ENCODE data around the gene DNPH1.

Gene DNPH1, protein sequence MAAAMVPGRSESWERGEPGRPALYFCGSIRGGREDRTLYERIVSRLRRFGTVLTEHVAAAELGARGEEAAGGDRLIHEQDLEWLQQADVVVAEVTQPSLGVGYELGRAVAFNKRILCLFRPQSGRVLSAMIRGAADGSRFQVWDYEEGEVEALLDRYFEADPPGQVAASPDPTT

DNA sequence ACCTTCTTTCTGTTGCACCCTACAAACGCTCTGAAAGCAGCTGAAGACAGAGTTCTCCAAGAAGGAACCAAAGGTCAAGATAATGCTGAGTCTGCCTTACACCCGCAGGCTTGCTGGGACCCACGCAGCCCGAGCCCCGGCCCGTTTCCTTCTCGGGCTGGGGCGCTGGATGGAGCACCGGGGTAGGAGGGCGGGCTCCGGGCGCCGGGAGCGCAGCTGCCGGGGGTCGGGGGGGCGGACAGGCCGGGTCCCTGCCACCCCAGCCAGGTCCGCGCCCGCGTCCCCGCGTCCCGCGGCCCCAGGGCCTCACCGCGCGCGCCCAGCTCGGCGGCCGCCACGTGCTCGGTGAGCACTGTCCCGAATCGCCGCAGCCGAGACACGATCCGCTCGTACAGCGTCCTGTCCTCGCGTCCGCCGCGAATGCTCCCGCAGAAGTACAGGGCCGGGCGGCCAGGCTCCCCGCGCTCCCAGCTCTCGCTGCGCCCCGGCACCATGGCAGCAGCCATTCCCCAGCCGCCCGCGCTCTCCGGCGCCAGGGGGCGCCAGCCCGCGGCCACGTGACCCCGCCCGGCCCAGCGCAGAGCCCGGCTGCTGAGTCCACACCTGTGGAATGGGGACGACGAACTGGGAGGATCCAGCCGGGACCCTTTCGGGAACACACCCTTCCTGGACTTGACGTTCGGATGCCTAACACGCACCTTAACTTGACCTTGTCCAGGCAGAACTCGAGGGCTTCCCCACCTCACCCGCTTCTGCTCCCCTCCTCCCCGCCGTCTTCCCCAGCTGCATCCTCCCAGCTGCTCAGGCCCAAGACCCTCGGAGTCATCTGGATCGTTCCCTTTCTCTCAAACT, at the start of gene DNPH1:
TSS of gene DNPH1 (minus strand) at position 531 of the 852 bp plus-strand sequence. CDS start at position 506, 25 bp downstream.
- peak; percentile 76 for DNase-seq

DNA sequence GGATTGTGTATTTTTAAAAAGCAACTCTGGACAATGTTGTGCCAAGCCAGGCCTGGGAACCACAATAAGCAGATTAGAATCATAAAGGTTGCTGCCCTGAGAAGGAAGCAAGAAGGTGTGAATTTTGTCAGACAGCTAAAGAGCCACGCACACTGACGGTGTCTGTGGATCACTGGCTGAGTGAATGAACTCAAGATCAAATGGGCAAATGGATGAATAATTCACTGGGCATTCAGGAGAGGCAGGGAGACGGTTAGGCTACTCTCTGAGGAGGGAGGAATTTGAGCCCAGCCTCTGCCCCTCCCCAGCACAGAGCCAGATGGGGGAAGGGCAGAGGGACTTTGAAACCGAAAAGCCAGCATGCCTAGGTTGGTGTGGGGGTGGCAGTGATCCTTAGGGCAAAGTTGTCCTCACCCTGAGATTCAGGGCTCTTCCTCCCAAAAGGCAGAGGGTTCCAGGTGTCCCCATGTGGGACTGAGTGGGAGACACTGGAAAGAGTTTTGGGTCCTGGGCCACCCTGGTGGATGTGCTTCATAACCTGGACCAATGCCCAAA, 49.3 kb upstream of the DNPH1 start:
- DNase-seq, result no peak

DNA sequence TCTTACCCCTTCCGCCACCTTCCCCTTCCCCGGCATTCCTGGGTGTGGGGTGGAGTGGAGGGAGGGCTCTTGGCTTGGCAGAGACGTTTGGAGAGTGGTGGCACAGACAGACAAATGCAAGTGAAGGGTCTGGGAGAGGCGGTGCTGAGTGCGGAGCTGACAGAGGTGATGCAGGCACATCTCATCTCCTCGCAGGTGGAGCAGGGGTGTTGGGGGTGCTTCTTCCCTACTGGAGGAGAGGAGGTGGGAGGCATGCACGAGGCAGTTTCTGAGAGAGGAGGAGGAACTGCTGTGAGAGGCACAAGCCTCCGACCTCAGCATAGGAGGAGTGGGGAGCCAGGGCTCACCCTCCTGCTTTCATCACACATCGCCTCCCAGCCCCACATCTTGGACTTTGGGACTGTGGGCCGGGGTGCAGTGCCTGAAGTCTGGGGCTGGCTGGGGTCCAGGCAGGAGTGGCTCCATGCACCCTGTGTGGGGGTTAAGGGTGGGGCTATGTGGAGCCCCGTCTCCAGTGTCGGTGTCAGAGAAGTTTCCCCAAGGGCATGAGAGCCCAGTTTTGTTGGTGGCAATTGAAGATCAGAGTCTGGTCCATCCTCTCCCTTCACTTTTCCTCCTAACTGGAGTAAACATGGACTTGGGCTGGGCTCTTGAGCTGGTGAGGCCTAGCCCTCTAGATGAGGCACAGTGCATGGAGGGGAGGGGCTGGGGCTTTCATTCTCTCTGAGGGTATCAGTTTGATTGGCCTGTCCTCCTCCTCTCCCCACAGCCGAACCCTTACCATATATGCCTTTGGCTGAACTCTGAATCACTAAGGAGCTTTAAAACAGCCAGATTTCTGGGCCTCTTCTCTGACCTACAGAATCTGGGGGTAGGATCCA, 48.6 kb upstream of the DNPH1 start:
- no peak for DNase-seq

DNA sequence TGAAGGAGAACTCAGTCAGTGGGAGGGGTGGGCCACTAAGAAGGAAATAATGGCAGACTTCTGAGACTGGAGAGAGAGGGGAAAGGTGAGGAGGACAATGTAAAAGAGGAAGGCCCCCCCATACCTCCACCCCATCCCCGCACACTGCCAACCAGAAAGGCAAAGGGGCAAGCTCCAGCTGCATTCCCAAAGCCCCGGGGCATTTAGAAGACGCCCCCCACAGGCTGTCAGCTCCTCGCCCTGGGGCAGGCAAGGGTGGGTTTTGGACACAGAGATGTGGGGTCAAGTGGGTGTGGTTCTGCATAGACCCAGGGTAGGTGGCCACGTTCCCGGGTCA, 48.0 kb upstream of the DNPH1 start:
- DNase-seq, result no peak

DNA sequence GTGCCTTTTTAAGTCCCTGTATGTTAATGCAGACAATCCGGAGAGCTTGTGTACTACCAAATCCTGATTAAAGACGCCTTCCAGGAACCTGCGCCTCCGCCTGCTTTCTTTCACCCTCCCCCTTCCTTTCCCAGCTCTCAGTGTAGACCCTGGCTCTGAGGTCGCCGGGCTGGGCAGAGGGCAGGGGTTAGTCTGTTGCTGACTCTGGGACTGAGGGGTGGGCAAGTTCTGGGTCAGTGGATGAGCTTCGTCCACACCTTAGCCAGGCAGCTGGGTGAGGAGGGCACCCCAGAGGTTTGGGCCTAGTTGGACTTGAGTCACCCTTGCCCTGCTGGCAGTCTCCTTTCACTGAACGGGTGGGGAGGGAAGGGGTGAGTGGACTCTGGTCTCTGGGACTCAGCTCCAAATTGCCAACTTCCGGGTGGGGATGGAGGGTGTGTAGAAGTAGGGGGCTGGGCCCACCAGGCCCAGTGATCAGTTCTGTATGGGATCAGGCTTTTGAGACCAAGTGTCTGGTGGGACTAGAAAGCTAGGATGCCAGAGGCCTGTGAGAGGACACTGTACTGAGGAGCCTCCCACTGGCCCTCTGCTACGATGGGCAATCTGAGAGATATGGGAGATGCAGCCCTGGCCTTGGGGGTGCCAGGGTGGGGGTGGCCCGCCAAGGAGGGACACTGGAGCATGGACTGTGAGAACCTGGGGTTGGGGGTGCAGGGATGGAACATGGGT, 47.5 kb upstream of the DNPH1 start:
- DNase-seq, result no peak

DNA sequence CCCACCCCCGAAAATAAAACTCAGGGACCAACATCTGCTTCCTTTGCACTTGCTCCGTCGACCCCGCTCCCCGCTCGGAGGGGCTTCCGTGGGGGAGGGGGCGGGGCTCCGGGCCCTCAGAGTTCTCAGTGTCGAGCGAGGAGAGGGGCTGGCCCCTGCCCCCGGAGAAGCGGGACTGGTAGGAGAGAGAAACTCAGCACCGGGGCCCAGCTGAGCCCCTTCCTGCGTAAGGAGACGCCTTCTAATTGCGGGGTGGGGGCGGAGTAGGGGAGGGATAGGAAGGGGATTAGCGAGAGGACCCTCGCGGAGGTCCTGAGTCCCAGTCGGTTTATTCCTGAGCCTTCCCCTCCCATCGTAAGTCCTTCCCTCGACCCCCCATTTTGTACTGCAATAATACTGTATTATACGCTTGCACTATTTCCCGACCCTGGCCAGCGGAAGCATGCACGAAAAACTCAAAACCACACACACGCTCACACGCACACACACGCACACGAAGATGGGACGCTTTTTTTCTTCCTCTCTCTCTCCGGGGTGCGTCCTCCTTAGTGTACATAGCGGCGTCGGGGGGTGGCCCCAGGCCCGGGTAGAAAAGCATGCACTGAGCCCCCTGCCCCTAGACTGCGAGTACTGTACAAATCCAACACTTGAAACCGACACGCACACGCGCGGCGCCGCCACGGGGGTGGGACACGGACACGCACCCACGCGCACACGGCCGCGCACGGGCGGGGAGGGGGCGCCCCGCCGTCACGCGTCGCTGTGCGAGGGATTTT, 46.7 kb upstream of the DNPH1 start:
- DNase-seq, result peak; percentile 42

DNA sequence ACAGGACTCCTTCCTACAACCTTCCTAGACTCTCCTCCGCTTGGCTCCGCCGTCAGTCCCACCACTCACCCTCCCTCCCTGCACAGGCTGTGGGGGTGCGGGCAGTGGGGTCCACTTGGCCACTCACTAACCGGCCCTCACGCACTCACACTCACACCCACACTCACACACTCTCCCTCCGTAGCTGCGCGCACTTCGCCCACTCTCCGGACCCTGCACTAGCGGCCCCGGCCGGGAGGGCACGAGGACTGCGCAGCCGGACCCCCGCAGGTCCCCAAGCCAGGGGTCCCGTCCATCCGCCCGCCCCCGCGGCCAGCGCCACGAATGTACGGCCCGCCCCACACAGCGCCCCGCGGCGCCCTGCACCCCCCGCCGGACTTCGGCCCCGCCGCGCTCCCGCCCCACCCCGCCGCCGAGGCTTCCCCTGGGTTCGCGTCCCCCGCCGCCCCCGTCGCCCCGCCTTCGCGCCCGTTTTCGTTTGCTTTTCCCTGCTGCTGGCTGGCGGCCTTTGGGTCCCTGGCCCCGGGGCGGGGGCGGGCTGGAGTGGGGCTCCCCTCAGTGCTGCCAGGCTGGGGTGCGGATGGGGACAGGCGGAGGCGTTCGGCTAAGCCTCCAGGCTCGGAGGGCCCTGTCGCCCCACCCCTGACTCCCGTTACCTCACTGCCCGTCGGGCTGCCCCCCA, 45.8 kb upstream of the DNPH1 start:
- DNase-seq, result peak; percentile 11

DNA sequence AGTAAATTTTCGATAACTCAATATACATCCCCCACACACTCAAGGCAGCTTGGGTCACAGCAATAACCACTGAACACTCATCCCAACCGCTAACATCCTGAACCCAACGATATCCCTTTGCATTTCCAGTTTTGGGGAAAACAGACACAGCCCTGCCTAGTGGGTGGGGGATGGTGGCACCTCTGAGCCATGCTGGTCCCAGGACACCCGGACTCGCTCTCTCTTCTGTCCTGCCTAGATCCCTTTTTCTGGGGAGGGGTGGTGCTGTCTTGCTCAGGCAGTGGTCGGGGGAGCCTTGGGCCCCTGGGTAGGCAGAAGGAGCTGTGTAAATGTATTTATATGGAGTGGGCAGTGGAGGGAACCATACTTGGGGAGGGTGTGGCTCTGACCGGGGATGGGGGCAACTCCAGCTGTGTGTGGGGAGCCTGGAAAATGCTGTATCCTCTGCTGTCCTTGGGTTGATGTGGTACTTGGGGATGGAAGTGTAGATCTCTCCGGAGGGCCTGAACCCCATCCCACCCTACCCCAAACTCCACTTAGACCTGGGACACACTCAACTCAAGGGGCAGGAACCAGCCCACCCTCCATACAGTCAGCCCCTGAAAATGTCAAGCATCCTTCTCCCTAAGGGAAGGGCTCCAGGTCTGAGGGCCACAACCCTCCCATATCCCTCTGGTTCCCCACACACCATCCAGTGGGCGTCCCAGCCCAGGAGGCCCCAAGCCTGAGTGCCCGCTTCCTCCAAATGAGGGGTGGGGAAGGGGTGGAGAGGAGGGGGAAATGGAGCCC, 45.0 kb upstream of the DNPH1 start:
- no peak for DNase-seq

DNA sequence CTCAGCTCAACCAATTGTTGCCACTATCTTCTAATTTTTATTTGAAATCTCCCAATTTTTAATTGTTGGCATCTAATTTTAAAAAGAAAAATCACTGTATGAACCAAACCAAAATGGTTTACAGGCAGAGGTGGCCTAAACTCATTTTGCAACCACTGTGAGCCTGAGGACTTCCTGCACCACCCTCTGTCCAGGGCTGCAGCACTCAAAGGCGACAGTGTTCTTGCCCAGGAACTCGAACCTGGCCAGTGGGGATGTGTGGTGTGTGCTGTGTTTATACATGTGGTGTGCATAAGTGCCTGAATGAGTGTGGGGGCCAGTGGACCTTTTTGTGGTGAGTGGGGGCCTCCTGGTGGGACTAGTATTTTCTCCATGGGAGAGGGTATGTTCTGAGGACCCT, 44.4 kb upstream of the DNPH1 start:
- DNase-seq, result no peak

DNA sequence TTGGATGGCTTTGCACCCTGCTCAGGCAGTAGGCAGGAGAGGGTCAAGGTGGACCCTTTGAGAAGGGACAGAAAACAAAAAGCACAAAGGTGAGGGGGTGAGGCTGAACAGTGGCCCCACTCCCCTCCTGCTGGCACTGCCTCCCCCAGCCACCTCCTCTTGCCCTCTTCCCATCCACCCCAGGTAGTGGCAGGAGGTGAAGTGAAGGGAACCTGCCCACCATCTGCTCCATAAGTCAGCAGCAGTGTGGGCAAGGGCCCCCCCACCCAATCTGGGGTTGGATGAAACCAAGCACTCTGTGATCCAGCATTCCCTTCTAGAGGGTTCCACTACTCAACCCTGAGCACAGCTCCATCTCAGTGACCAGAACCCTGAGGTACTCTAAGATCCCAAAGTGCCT, 42.7 kb upstream of the DNPH1 start:
- DNase-seq, result no peak

DNA sequence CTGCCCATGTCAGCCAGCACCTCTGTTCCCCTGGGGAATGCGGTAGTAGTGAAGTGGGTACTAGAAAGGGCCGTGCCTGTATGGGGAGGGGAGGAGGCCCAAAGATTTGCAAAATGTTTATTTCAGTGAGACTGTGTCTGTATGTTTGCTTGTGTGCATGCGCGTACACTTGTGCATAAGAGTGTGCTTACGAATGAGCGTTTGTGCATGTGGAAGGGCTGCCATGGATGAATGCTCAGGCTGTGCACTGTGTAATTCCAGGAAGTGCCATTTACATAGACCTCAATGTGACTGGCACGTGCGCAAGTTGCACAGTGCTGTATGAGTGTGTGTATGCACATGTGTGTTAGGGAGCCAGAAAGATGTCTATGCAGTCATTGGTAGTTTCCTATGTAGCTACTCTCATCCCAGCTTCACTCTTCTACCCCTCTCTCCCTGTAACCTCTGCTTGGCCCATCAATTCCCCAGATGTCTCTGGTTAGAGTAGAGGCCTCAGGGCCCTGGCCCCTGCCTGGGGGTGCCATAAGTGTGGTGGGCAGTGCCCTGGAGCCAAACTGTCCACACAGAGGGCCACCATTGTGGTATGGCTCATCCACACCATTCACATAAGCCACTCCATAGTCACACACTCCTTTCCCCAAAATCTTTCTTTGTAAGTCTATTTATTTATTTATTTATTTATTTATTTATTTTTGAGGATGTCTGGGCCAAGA, 42.0 kb upstream of the DNPH1 start:
- DNase-seq, result no peak

DNA sequence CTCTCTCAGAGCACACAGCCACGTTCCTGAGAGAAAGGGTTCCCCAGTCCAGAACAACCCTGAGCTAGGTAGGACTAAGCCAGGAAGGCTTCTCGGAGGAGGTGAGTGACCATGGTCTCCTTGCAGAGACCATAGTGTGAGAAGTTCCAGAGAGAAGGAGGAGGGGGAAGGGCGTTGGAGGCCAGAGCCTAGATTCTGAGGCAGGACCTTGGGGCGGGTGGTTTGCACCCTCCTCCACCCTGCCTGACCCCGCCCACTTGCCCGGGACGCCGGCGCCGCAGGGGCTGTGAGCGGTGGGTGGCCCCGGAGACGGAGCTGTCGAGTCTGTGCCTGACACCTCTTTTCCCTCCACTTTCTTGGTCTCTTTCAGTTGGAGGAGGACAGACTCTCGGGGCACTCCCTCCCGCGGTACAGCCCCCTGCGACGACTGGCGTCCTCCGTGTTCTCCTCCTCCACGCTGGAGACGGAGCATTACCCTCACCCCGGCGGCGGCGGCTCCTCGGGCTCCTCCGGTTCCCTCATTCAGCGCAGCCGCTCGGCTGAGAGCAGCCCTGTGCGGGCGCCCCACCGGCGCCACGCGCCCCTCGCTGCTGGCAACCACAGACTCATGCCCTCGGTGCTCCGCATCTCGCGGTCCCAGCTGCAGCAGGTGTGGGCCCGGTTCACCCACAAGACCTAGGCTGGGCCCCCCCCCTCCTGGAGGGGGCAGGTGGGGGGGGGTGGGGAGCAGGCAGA, 40.2 kb upstream of the DNPH1 start:
- peak; percentile 26 for DNase-seq

DNA sequence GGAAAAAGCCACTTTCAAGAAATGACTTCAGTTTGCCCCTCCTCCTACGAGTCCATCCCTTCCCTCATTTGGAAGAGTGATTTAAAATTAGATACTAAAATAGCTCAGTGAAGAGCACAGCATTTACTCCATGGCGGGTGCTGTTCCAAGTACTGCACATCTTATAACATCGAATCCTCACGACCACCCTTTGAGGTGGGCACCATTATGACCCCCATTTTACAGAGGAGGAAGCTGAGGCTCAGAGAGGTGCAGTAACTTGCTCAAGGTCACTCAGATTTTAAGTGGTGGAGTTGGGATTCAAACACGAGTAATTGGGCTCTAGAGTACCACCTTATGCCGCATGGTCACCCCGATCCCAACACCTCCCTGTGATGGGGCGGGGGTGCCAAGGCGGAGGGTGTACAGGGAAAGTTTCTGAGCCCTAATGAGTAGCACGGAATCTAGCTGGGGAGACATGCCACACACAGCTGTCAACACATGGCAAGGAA, 39.5 kb upstream of the DNPH1 start:
- DNase-seq, result no peak

DNA sequence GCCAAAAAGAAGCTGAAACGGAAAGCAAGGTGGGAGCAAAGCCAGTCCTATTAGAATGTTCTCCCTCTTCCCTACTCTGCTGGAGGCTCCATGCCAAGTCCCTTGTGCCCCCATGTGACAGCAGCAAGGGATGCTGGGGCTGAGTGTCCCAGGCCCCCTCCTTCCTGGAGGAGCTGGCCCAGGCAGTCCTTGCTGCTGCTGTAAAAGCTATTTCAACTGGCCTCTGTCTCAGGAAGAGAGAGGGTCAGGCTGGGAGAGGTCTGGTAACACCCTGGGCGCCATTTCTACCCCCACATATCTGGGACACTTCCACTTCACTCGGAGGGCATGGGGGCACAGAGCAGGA, 39.0 kb upstream of the DNPH1 start:
- no peak for DNase-seq

DNA sequence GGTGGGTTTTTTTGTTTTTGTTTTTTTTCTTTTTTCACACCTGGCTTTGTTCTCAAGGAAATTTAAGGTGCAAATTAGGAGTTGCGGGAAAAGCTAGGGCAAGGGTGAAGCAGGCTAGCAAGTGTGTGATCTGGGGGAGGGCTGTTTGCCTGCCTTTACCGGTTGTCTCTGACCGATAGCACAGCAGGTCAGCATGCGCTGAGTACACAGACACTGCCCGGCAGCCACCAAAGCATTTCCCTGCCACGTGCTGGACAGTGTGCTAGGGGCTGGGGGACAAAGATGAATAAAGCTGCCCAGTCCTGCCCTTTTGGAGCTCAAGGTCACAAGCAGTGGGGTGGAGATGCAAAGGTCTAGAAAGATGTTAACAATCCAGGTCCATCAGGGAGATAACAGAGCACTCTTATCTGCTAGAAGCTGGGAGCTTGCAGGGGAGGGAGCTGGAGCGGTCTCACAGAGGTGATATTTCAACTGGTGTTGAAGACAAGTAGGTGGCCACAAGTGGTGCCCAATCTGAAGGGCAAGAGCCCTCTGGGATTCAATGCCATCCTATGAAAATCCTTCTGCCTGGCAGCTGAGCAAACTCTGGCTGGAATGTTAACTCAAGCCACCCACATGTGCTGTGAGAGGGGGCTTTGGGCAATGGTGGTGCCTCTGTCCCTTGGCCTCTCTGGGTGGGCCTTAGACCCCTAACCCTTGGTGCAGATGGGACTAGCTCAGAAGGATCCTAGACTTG, 38.5 kb upstream of the DNPH1 start:
- DNase-seq, result no peak

DNA sequence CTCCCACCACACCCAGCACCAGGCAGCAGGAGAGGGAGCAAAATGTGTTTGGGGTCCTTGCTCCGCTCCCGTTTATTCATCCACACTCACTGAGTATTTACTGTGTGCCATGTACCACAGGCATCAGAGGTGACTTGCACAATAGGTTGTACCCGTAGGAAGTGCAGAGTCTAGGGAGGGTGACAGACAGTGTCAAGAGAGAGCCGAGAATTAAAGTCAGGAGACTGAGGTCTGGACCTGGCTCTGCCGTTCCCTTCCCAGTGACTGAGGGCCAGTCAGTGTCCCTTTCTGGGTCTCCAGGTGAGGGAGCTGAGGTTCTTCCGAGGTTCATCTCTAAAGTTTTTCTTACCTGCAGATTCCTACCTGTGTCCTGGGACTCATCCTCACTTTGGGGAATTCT, 36.3 kb upstream of the DNPH1 start:
- DNase-seq, result no peak

DNA sequence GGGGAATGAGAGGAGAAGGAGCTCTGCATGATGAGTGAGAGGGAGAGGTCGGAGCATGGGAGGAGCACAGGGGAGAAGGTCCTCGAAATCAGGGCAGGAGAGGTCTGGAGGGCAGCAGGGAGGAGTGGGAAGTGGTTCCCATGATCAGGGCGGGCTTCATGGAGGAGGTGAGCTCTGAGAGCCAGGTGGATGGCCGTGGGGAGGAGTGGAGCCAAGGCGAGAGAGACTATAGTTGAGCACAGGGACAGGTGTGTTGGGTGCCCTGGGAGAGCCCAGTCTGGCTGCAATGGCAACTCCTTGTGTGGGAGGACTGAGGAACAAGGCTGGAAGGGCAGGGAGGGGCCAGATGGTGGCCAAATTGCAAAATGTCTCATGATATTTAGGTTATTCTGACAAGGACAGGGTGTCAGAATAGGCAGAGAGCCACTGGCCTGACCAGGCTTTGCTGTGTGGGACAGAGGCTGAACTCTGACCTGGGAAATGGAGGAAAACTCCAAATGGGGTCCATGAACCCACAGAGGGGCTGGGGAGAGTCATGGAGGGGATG, 35.4 kb upstream of the DNPH1 start:
- DNase-seq, result no peak
